ENCODE measurements around the gene HMGN4. TPM values are rescaled to one million over a fixed set of nuclear protein-coding genes. Genes with fewer than 3 reads are reported as not detected.

HMGN4 gene
- total and polyA plus RNA-seq, 2 donors (not counting 3 experiments of a cell fraction or from before 2014, with no cell fraction given) = 13.1 to 36.9 TPM

- peaks cover 4 to 13% of the 10 kb centered on the region in 2 experiments for H3K27me3 ChIP-seq (ENCODE audit: control insufficient read depth in 2 of 2, insufficient read depth in 2 of 2, low read length in 2 of 2)
- TF ChIP-seq EZH2 (IDR thresholded peaks at IDR 0.05; ENCODE audit: borderline replicate concordance, low read depth, low read length, severe bottlenecking) = no peak
- no peak for TF ChIP-seq POLR2AphosphoS5 (IDR thresholded peaks at IDR 0.05; ENCODE audit: insufficient read depth, low read depth, low read length)
- TF ChIP-seq GATA2 (IDR thresholded peaks at IDR 0.05; ENCODE audit: insufficient read depth, insufficient read length, low read depth, low read length) = no peak
- no peak for TF ChIP-seq JUN (IDR thresholded peaks at IDR 0.05; ENCODE audit: borderline replicate concordance, insufficient read depth, insufficient read length, low read depth)
- no peak for TF ChIP-seq MAX (IDR thresholded peaks at IDR 0.05; ENCODE audit: insufficient read depth, insufficient read length)
- no peak for TF ChIP-seq FOS (IDR thresholded peaks at IDR 0.05; ENCODE audit: borderline replicate concordance, insufficient read depth, low read length)
- TF ChIP-seq POLR2A (IDR thresholded peaks at IDR 0.05; ENCODE audit: low read depth, low read length) = no peak
- TF ChIP-seq CTCF (IDR thresholded peaks at IDR 0.05; ENCODE audit: extremely low read depth in 1 of 2, insufficient read depth in 1 of 2, low read depth in 1 of 2, low read length in 2 of 2) = no peak
- TF ChIP-seq MYC (IDR thresholded peaks at IDR 0.05; ENCODE audit: low read depth, low read length) = no peak
- dilution Hi-C loops (cut with MboI; ENCODE audit: extremely low pct_ligation_motif_present, low sequenced_read_pairs) = no loop called here
- FAIRE-seq = no peak
- H3K4me2 ChIP-seq (ENCODE audit: insufficient read depth, low read length) = no peak overlapping the region
- H3K4me3 ChIP-seq (replicated peaks in 1 of 3; ENCODE audit: insufficient read depth in 1 of 3, low read depth in 1 of 3, low read length in 3 of 3) = no peak overlapping the region
- H3K9ac ChIP-seq (replicated peaks; ENCODE audit: extremely low read depth, insufficient read depth, low read length) = no peak overlapping the region
- no peak for DNase-seq (ENCODE audit: low read depth, low spot score)
- no peaks in the 10 kb centered on the region for H4K20me1 ChIP-seq (replicated peaks; ENCODE audit: control insufficient read depth, extremely low read depth, insufficient read depth, low read length)
- CTCF ChIA-PET = interaction anchor here (0.9 kb wide), 1 partner anchor 220 kb away, joined by 3 read pairs; no protein-coding TSS in a partner anchor
- no peaks in the 10 kb centered on the region for H3K9me1 ChIP-seq (replicated peaks; ENCODE audit: control insufficient read depth, extremely low read depth, insufficient read depth, low read length)
- H3K4me1 ChIP-seq (ENCODE audit: control insufficient read depth, extremely low read depth, insufficient read depth, low read length) = no peaks in the 10 kb centered on the region
- no peaks in the 10 kb centered on the region for H3K9me3 ChIP-seq (replicated peaks; ENCODE audit: control insufficient read depth, insufficient read depth, low read length)
- H3K36me3 ChIP-seq (ENCODE audit: control insufficient read depth in 2 of 2, extremely low read depth in 1 of 2, insufficient read depth in 2 of 2, low read length in 2 of 2) = no peaks in the 10 kb centered on the region
- BruUV-seq (replicated peaks) = no TSS peak
- POLR2A ChIA-PET = no interaction called here
- intact Hi-C loops (cut with micrococcal nuclease) = no loop called here
- H3K79me2 ChIP-seq (ENCODE audit: control insufficient read depth, insufficient read depth, low read length) = no peaks in the 10 kb centered on the region
- H2AFZ ChIP-seq (ENCODE audit: low read depth, low read length) = no peak overlapping the region
- H3K27ac ChIP-seq (ENCODE audit: insufficient read depth, low read depth, low read length) = no peak overlapping the region
Measured at GRCh38 chr6:26561533-26562466, 23.6 kb downstream of the HMGN4 start.
